Neuron (in vitro differentiated cells): ENCODE results near the gene ARID4B.
"Not testable (repeated sequence)": the region's sequence is repeated elsewhere in the genome, so short reads cannot be mapped to it uniquely, and the experiment has no call there.

ENCODE experiments used
- H2AFZ ChIP-seq: one replicate; pipeline ENCODE4 v1.6.1; 2013; ENCODE audit warnings: low read depth, mild to moderate bottlenecking, inconsistent platforms, low read length, moderate library complexity
- H3K27me3 ChIP-seq: one replicate; pipeline ENCODE4 v1.6.1; 2013; ENCODE audit warnings: low read length; ENCODE audit not compliant: insufficient read depth
- H3K36me3 ChIP-seq: one replicate; pipeline ENCODE4 v1.6.1; 2013; ENCODE audit warnings: low read length; ENCODE audit not compliant: insufficient read depth
- H3K4me1 ChIP-seq: one replicate; pipeline ENCODE4 v1.6.1; 2013; ENCODE audit warnings: low read length; ENCODE audit not compliant: insufficient read depth
- H3K4me3 ChIP-seq: 2 replicates; pipeline ENCODE4 v1.5.1; 2013; ENCODE audit warnings: mild to moderate bottlenecking, low read length, moderate library complexity
- H3K9me3 ChIP-seq: one replicate; pipeline ENCODE4 v1.6.1; 2013; ENCODE audit warnings: low read length

The ARID4B gene

DNA sequence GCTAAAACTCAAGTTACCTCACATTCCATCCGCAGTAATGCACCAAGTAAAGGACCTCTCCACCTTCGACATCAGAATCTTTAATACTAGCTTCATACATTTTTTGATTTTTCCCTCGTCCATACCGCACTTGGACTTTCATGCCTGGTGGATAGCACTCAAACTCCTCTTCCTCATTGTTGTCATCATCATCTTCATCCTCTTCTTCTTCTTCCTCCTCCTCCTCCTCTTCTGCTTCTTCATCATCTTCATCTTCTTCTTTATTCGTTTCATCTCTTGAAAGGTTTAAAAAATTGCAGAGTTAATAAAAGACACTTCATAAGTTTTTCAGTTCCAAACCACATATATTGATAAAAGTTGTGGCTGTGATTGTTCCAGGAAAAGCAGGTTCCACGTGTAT is 114.2 kb downstream of the ARID4B start:
- Histone ChIP-seq H3K4me1 (no peaks in the 10 kb centered on the region), H3K9me3 (no peaks in the 10 kb centered on the region), H2AFZ (no peak overlapping the region), H3K36me3 (peaks cover 58% of the 10 kb centered on the region), H3K27me3 (no peaks in the 10 kb centered on the region), H3K4me3 (no peak overlapping the region)

DNA sequence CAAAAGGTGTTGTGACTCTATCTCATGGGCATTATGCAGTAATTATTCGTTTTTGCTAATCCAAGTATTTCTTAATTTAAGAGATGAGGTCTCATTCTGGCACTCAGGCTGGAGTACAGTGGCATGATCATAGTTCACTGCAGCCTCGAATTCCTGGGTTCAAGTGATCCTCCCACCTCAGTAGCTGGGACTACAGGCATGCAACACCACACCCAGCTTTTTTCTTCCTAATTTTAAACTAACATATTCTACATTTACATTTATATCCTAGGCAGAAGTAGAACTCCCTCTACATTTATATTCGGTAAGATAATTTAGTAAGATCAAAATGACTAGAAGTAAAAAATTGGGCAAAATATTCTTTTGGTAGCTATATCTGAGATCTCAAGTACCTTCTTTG is 116.5 kb downstream of the ARID4B start:
- Histone ChIP-seq H2AFZ (no peak overlapping the region), H3K36me3 (peaks cover 65% of the 10 kb centered on the region), H3K4me1 (no peaks in the 10 kb centered on the region), H3K9me3 (no peaks in the 10 kb centered on the region), H3K4me3 (no peak overlapping the region), H3K27me3 (no peaks in the 10 kb centered on the region)

DNA sequence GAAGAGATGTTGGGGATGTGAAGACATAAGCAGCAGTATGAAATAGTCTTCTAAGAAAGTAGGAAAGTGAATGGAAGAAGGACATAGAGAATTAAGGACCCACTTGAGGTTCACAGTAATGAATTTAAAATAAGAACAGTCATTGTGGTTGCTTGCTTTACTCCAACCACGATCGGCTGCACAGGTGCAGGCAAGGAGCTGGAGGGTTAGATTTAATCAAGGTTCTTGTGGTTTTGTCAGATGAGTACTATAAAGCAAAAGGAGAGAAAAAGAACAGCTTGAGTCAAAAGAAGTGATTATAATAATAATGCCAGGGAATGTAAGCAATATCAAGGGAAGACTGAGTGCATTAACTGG is 120.8 kb downstream of the ARID4B start:
- Histone ChIP-seq H2AFZ (no peak overlapping the region), H3K27me3 (no peaks in the 10 kb centered on the region), H3K36me3 (peaks cover 65% of the 10 kb centered on the region)

DNA sequence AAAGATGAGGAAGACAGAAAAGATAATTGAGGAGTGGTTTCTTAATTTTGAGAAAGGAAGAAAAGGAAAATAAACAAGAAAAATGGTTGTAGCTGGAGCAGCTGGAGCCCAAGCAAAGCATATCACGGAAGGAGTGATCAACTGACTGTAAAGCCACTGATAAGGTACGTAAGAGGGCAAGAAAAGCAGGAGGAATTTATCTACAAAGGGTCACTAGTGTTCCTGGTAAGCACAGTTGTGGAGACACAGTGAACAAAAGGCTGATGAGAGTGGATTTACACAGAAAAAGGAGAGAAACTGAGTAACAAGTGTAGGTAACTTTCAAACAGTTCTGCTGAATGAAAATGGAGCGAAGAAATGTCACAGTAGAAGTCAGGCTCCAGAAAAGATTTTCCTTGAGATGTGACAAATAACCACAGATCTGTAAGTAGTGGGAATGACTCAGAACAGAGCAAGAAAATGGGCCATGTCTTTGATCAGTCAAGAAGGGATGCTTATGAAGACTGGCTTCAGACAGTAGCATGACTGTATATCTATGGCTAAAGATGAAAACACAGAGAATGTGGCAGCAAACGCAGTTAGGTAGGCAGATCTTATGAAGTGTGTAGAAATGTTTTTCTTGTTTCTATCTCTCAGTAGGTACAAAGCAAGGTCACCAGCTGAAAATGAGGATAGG is 121.3 kb downstream of the ARID4B start:
- H3K4me3 ChIP-seq: no peak overlapping the region
- no peaks in the 10 kb centered on the region for H3K9me3 ChIP-seq
- H3K36me3 ChIP-seq: peaks cover 61% of the 10 kb centered on the region
- H3K4me1 ChIP-seq: no peaks in the 10 kb centered on the region
- H3K27me3 ChIP-seq: no peaks in the 10 kb centered on the region
- H2AFZ ChIP-seq: no peak overlapping the region

More for the DNA sequence above, 120.8 kb downstream of the ARID4B start:
- Histone ChIP-seq H3K9me3 (no peaks in the 10 kb centered on the region), H3K4me3 (no peak overlapping the region), H3K4me1 (no peaks in the 10 kb centered on the region)

DNA sequence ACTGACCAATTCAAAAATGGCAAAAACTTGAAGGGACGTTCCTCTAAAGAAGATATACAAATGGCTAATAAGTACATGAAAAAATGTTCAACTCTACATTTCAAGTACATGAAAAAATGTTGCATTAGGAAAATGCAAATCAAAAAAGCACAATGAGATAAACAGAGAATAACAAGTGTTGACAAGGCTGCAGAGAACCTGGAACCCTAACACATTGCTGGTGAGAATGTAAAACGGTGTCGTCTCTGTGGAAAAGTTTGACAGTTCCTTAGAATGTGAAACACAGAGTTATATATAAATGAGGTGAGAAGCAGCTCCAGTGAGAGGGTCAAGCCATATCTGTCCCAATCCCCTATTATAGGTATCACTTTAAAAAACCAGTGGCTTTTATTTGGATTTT is 122.3 kb downstream of the ARID4B start:
- no peak overlapping the region for H2AFZ ChIP-seq
- H3K9me3 ChIP-seq: no peaks in the 10 kb centered on the region
- peaks cover 58% of the 10 kb centered on the region for H3K36me3 ChIP-seq
- no peak overlapping the region for H3K4me3 ChIP-seq
- H3K4me1 ChIP-seq: no peaks in the 10 kb centered on the region
- H3K27me3 ChIP-seq: no peaks in the 10 kb centered on the region

GRCh38 chr1:235203428-235203827 is 124.6 kb downstream of the ARID4B start:
- no peaks in the 10 kb centered on the region for H3K9me3 ChIP-seq
- H3K4me1 ChIP-seq: peaks cover 5% of the 10 kb centered on the region
- peaks cover 42% of the 10 kb centered on the region for H3K36me3 ChIP-seq
- H3K27me3 ChIP-seq: no peaks in the 10 kb centered on the region
- no peak overlapping the region for H3K4me3 ChIP-seq
- H2AFZ ChIP-seq: no peak overlapping the region

- not testable (repeated sequence) for H3K9me3 ChIP-seq, H3K4me3 ChIP-seq, H3K27me3 ChIP-seq, H3K4me1 ChIP-seq, H2AFZ ChIP-seq
- peaks cover 40% of the 10 kb centered on the region for H3K36me3 ChIP-seq
These were observed 125.5 kb downstream of the ARID4B start for GRCh38 chr1:235202447-235202846.

- Histone ChIP-seq H3K27me3 (no peaks in the 10 kb centered on the region), H3K4me3 (no peak overlapping the region), H2AFZ (no peak overlapping the region), H3K4me1 (peaks cover 5% of the 10 kb centered on the region), H3K9me3 (no peaks in the 10 kb centered on the region), H3K36me3 (peaks cover 34% of the 10 kb centered on the region)
These were observed 128.5 kb downstream of the ARID4B start for GRCh38 chr1:235199441-235199840.

DNA sequence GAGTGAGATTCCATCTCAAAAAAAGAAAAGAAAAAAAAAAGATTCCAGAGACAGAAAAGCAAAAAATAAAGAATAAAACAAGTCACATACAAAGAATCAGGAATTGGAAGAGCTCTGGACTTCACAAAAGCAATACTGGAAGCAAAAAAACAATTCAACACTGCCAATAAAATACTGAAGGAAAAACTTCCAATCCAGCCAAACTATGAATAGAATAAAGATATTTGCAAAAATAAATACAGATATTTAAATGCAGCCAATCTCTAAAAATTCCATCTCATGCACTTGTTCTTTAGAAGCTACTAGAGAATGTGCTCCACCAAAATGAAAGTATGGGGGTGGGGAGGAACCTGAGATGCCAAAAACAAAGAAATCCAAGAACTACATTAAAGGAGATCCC is 137.5 kb downstream of the ARID4B start:
- Histone ChIP-seq H3K27me3 (no peaks in the 10 kb centered on the region), H3K4me3 (no peak overlapping the region), H2AFZ (no peak overlapping the region), H3K9me3 (no peaks in the 10 kb centered on the region), H3K36me3 (peaks cover 62% of the 10 kb centered on the region), H3K4me1 (no peaks in the 10 kb centered on the region)

GRCh38 chr1:235187316-235187715 is 140.7 kb downstream of the ARID4B start:
- H3K9me3 ChIP-seq: no peaks in the 10 kb centered on the region
- H3K27me3 ChIP-seq: no peaks in the 10 kb centered on the region
- no peaks in the 10 kb centered on the region for H3K4me1 ChIP-seq
- no peak overlapping the region for H2AFZ ChIP-seq
- H3K4me3 ChIP-seq: no peak overlapping the region
- peaks cover 54% of the 10 kb centered on the region for H3K36me3 ChIP-seq

GRCh38 chr1:235181561-235182245 is 146.3 kb downstream of the ARID4B start:
- Histone ChIP-seq H3K9me3 (no peaks in the 10 kb centered on the region), H3K36me3 (peaks cover 56% of the 10 kb centered on the region), H3K4me3 (no peak overlapping the region), H3K4me1 (no peaks in the 10 kb centered on the region), H3K27me3 (no peaks in the 10 kb centered on the region), H2AFZ (no peak overlapping the region)

- no peaks in the 10 kb centered on the region for H3K9me3 ChIP-seq
- no peaks in the 10 kb centered on the region for H3K27me3 ChIP-seq
- no peak overlapping the region for H2AFZ ChIP-seq
- no peak overlapping the region for H3K4me3 ChIP-seq
- H3K36me3 ChIP-seq: peaks cover 60% of the 10 kb centered on the region
- no peaks in the 10 kb centered on the region for H3K4me1 ChIP-seq
These were observed 147.0 kb downstream of the ARID4B start for GRCh38 chr1:235180916-235181460.

GRCh38 chr1:235176486-235176885 is 151.5 kb downstream of the ARID4B start:
- H2AFZ ChIP-seq: no peak overlapping the region
- no peaks in the 10 kb centered on the region for H3K27me3 ChIP-seq
- peaks cover 74% of the 10 kb centered on the region for H3K36me3 ChIP-seq
- H3K9me3 ChIP-seq: no peaks in the 10 kb centered on the region
- no peaks in the 10 kb centered on the region for H3K4me1 ChIP-seq
- H3K4me3 ChIP-seq: no peak overlapping the region
